NCI-H345 (cell line): ENCODE measurements around the gene ZNF722.
"Not testable (repeated sequence)": the region's sequence is repeated elsewhere in the genome, so short reads cannot be mapped to it uniquely, and the experiment has no call there.

Experiments used
- DNase-seq: peaks from one replicate; lab custom pipeline; 2025; lab: John Stamatoyannopoulos, UW

Gene ZNF722

DNA sequence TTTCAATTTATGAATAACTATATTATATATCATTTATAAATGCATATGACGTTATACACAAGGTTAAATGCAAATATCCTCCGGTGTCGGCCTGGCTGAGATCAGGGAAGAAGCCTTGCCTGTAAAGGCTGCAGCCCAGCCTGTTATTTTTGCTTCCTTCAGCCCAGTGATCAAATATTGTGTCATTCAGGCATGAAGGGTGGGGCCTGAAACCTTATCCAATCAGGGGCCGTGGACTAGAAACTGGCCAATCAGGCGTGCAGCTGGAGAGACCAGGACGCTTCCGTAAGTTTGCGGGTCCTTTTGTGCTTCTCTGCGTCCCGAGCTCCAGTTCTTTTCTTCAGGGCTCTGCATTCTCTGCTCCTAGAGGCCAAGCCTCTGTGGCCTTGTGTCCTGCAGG lies at the start of gene ZNF722:
TSS of gene ZNF722 (plus strand) at position 301 of the 400 bp plus-strand sequence. CDS start 113 bp downstream, outside the sequence.
- no peak for DNase-seq

DNA sequence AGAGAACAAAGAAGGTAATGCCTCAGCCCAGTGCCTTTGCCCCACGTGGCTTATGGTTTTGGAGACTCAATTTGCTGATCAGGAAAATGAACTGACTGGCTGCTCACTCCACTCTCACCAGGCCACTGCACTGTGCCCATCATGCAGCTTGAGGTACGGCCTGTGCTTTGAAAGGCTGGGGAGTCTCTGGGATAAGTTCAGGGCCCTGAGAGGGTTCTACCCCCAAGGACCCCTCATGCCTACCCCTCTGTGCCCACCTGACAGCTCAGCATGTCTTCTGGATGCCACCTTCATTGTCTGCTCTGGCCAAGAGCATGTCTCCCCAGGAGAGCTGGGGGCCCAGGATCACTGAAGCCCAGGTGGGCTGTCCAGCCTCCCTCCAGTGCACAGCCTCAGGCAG lies 45.5 kb upstream of the ZNF722 start:
- no peak for DNase-seq

DNA sequence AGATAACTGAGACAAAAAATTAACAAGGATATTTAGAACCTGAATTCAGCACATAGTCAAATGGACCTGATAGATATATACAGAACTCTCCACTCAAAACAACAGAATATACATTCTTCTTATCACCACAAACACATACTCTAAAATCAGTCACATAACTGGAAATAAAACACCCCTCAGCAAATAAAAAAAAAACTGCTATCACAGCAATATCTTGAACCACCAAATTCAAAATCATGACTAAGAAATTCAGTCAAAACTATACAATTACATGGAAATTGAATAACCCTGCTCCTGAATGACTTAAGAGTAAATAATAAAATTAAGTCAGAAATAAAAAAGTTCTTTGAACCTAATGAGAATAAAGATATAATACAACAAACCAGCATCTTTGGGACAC lies 30.0 kb upstream of the ZNF722 start:
- DNase-seq = no peak

DNA sequence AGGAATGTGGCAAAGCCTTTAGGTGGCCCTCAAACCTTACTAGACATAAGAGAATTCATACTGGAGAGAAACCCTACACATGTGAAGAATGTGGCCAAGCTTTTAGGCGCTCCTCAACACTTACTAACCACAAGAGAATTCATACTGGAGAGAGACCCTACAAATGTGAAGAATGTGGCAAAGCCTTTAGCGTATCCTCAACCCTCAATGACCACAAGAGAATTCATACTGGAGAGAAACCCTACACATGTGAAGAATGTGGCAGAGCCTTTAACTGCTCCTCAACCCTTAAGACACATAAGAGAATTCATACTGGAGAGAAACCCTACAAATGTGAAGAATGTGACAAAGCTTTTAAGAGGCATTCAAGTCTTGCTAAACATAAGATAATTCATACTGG lies 16.8 kb downstream of the ZNF722 start:
- not testable (repeated sequence) for DNase-seq

DNA sequence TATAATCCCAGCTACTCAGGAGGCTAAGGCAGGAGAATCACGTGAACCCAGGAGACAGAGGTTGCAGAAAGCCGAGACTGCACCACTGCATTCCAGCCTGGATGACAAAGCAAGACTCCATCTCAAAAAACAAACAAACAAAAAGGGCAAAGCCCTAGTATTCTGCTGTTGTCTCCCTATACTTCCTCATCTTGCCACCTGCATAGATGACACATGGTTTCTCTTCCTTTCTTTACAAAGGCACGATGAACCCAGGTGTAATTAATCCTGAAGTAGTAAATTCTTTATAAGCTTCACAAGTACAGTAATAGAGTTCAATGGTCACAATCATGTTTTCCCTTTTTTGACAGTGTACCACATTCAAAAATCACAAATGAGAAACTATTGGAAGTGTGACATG lies 36.7 kb downstream of the ZNF722 start:
- DNase-seq = no peak

DNA sequence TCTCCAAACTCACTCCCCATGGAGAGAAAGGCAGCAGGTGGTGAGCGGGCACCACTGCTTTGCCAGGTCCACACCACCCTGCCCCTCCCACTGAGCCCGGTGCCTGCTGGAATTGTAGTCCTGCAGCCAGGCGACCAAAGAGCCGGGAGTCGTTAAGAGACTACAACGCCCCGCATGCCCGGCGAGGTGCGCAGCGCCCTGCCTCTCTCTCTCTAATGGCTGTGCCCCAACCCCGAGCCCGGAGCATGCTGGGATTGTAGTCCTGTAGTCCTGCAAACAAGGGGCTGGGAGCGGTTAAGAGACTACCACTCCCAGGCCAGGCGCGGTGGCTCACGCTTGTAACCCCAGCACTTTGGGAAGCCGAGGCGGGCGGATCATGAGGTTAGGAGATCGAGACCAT lies 38.4 kb downstream of the ZNF722 start:
- no peak for DNase-seq

DNA sequence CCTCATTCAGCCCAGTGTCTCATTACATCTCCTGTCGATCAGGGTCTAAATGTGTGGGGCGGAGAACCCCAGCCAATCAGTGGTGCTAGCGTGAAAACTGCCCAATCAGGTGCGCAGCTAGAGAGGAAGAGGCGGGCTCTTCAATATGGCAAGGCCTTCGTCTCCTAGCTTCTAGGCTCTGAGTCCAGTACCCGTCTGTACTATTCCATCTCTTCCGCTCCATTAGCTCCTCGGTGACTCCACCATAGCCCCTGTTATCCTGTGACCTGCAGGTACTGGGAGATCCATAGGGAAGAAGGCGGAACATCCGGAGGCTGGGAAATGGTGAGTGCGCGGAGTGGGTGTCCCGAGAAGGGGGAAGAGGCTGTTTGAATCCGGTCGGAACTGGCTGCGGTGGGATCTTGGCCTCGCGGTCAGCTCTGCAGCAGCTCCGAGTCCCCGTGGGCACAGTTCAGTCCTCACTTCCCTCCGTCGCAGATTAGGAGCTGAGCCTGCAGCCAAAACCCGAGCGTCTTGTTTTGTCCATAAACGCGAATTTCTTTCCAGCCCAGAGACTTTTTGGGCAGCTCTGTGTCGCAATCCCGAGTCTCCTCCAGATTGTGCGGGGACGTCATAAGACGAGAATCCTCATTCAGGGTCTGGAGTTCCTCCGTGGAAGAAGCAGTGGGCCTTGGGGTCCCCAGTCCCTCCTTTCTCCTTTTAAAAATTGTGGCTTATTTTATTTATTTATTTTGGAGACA lies 46.8 kb downstream of the ZNF722 start, which contains the start of gene ZNF727:
TSS of gene ZNF727 (plus strand) at position 134 of the 740 bp plus-strand sequence. CDS start at position 322, 188 bp downstream.
- DNase-seq = no peak

DNA sequence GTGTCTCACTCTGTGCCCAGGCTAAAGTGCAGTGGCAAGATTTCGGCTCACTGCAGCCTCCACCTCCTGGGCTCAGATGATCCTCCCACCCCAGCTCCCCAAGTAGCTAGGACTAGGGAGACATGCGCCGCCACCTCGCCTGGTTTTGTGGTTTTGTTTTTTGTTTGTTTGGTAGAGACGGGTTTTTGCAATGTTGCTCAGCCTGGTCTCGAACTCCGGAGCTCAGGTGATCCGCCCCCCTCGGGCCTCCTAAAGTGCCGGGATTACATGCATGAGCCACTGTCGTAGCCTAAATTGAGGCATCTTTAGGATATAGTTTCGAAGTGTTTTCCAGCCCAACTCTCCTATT lies 47.4 kb downstream of the ZNF722 start:
- DNase-seq = no peak
